ENCODE measurements around the gene POTEF.
"Not testable (repeated sequence)": the region's sequence is repeated elsewhere in the genome, so short reads cannot be mapped to it uniquely, and the experiment has no call there.

DNA sequence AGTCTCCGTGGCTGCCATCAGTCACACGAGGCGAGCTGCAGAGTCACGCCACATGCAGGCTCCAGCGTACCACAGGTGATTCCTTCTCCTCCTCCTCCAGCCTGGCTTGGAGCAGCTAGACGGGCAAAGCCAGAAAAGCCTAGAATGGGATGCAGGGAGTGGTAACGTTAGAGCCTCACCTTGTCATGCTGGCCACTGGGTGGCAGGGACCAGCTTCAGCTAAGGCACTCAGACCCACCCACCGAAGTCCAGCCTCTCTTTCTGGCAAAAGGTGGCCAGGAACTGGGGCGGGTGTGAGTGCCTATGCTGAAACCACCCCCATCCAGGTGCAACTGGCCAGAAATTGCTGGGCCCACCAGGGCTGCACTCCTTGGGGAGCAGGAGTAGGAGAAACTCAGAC lies 1.3 kb downstream of the POTEF start:
- not testable (repeated sequence) for TF ChIP-seq EP300, POLR2A (IDR thresholded peaks at IDR 0.05)
- TF ChIP-seq, protein P1, sequence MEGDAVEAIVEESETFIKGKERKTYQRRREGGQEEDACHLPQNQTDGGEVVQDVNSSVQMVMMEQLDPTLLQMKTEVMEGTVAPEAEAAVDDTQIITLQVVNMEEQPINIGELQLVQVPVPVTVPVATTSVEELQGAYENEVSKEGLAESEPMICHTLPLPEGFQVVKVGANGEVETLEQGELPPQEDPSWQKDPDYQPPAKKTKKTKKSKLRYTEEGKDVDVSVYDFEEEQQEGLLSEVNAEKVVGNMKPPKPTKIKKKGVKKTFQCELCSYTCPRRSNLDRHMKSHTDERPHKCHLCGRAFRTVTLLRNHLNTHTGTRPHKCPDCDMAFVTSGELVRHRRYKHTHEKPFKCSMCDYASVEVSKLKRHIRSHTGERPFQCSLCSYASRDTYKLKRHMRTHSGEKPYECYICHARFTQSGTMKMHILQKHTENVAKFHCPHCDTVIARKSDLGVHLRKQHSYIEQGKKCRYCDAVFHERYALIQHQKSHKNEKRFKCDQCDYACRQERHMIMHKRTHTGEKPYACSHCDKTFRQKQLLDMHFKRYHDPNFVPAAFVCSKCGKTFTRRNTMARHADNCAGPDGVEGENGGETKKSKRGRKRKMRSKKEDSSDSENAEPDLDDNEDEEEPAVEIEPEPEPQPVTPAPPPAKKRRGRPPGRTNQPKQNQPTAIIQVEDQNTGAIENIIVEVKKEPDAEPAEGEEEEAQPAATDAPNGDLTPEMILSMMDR (IDR thresholded peaks at IDR 0.05), result not testable (repeated sequence)
